A549 (cell line): Measurements from ENCODE around the gene MT1A. TPM values are rescaled to one million over a fixed set of nuclear protein-coding genes. Genes with fewer than 3 reads are reported as not detected.

ENCODE experiments used
- ATAC-seq, 2 experiments: fragments of 200-7000 bp in 1 of 2; fragments of >200 bp in 1 of 2; cut with Nextera tagmentation in 1 of 2; cut with Tn5 transposase in 1 of 2; 3 replicates each; pipeline versions ENCODE4 v1.8.0 to v1.9.1; 2018 to 2020; ENCODE audit warnings: mild to moderate bottlenecking in 1 of 2, moderate library complexity in 1 of 2
- CTCF ChIA-PET: fragments of 300-600 bp; sonication (Branson Sonifier 250); formaldehyde crosslinking; extraction: SDS; loops from one replicate; lab custom pipeline; 2021; ENCODE audit warnings: antibody characterized with exemption, inconsistent platforms; lab: Yijun Ruan, JAX
- POLR2A ChIA-PET: fragments of 350-600 bp; formaldehyde crosslinking; extraction: SDS; loops from one replicate; lab custom pipeline; 2021; ENCODE audit warnings: antibody characterized with exemption, inconsistent platforms; lab: Yijun Ruan, JAX
- DNase-seq, 2 experiments: peaks; one replicate each; pipeline versions ENCODE4 v3.0.0 to v3.0.0-alpha.2; 2011 to 2016; ENCODE audit warnings: low read depth in 1 of 2, low spot score in 1 of 2
- FAIRE-seq: peaks from 2 replicates; lab custom pipeline; 2011; peaks lifted over from hg19 to GRCh38; lab: Jason Lieb, UNC
- H3K27ac ChIP-seq, 2 experiments: fragments of >200 bp; sonication (Bioruptor Twin); formaldehyde crosslinking; 3 replicates each; pipeline ENCODE4 v1.5.1; 2016 to 2017
- H3K4me1 ChIP-seq: fragments of >200 bp; sonication (Bioruptor Twin); formaldehyde crosslinking; 3 replicates; pipeline ENCODE4 v1.6.1; 2016
- H3K4me2 ChIP-seq: fragments of >200 bp; sonication (Bioruptor Twin); formaldehyde crosslinking; 3 replicates; pipeline ENCODE4 v1.6.1; 2016
- H3K4me3 ChIP-seq: fragments of >200 bp; sonication (Bioruptor Twin); formaldehyde crosslinking; 3 replicates; pipeline ENCODE4 v1.5.1; 2016
- H3K9me3 ChIP-seq: fragments of >200 bp; sonication (Bioruptor Twin); formaldehyde crosslinking; 3 replicates; pipeline ENCODE4 v1.6.1; 2016
- ATOH8 ChIP-seq: fragments of 250-450 bp; sonication (Bioruptor Pico); IDR thresholded peaks from 2 replicates; pipeline ENCODE4 v1.5.0; 2020; ENCODE audit warnings: low read depth, mild to moderate bottlenecking, moderate library complexity
- BCL3 ChIP-seq: fragments of >200 bp; sonication (Bioruptor Twin); formaldehyde crosslinking; IDR thresholded peaks from 3 replicates; pipeline ENCODE4 v1.6.1; 2016
- BHLHE40 ChIP-seq: IDR thresholded peaks from 2 replicates; pipeline ENCODE4 v1.6.1; 2012; ENCODE audit warnings: low read depth, low read length, inconsistent platforms
- CEBPB ChIP-seq, 2 experiments: fragments of >200 bp in 1 of 2; sonication (Bioruptor Twin) in 1 of 2; formaldehyde crosslinking in 1 of 2; IDR thresholded peaks; 2 replicates each; pipeline ENCODE4 v1.6.1; 2012 to 2016
- CHD2 ChIP-seq: fragments of 150-350 bp; IDR thresholded peaks from 2 replicates; pipeline ENCODE4 v1.6.1; 2014; ENCODE audit warnings: low read length; ENCODE audit not compliant: partially characterized antibody
- CTCF ChIP-seq: fragments of >200 bp; sonication (Bioruptor Twin); formaldehyde crosslinking; IDR thresholded peaks from 3 replicates; pipeline ENCODE4 v1.5.1; 2016
- E2F6 ChIP-seq: IDR thresholded peaks from 2 replicates; pipeline ENCODE4 v1.6.1; 2012; ENCODE audit warnings: low read depth, borderline replicate concordance
- EHF ChIP-seq: fragments of 250-450 bp; sonication (Bioruptor Pico); IDR thresholded peaks from 2 replicates; pipeline ENCODE4 v1.5.0; 2020; ENCODE audit warnings: mild to moderate bottlenecking
- EHMT2 ChIP-seq: fragments of 200-600 bp; sonication (generic); IDR thresholded peaks from 2 replicates; pipeline ENCODE4 v1.6.1; 2016; ENCODE audit warnings: antibody characterized with exemption, low read depth, mild to moderate bottlenecking, moderate library complexity
- FOSB ChIP-seq: fragments of 250-450 bp; sonication (Bioruptor Pico); IDR thresholded peaks from 2 replicates; pipeline ENCODE4 v1.5.0; 2020; ENCODE audit warnings: mild to moderate bottlenecking, moderate library complexity
- HMGXB4 ChIP-seq: fragments of 250-450 bp; sonication (Bioruptor Pico); IDR thresholded peaks from 2 replicates; pipeline ENCODE4 v1.5.0; 2021; ENCODE audit warnings: mild to moderate bottlenecking, moderate library complexity, borderline replicate concordance
- JUN ChIP-seq, 2 experiments: fragments of >200 bp; sonication (Bioruptor Twin); formaldehyde crosslinking; IDR thresholded peaks; 2 replicates in 1 of 2; 3 replicates in 1 of 2; pipeline ENCODE4 v1.6.1; 2016 to 2017
- KDM1A ChIP-seq: fragments of 200-600 bp; sonication (generic); IDR thresholded peaks from 2 replicates; pipeline ENCODE4 v1.6.1; 2016; ENCODE audit warnings: low read depth, mild to moderate bottlenecking
- KDM5A ChIP-seq: fragments of 200-600 bp; sonication (generic); IDR thresholded peaks from 2 replicates; pipeline ENCODE4 v1.6.1; 2016; ENCODE audit warnings: antibody characterized with exemption, mild to moderate bottlenecking
- MAFK ChIP-seq: fragments of 450-650 bp; IDR thresholded peaks from 2 replicates; pipeline ENCODE4 v1.6.1; 2014; ENCODE audit not compliant: partially characterized antibody
- MAZ ChIP-seq: fragments of 150-350 bp; IDR thresholded peaks from 2 replicates; pipeline ENCODE4 v1.6.1; 2014; ENCODE audit warnings: antibody characterized with exemption, low read depth, low read length, borderline replicate concordance
- NFE2L2 ChIP-seq: fragments of 150-350 bp; conservative IDR thresholded peaks from 2 replicates; pipeline ENCODE4 v1.6.1; 2014; ENCODE audit warnings: low read length
- PHF8 ChIP-seq: fragments of 200-600 bp; sonication (generic); IDR thresholded peaks from 2 replicates; pipeline ENCODE4 v1.6.1; 2016; ENCODE audit warnings: low read depth, mild to moderate bottlenecking, antibody characterized with exemption, moderate library complexity, borderline replicate concordance
- POLR2A ChIP-seq: IDR thresholded peaks from 2 replicates; pipeline ENCODE4 v1.6.1; 2012; ENCODE audit warnings: mild to moderate bottlenecking, low read length
- RAD21 ChIP-seq, 2 experiments: fragments of >200 bp in 1 of 2; sonication (Bioruptor Twin) in 1 of 2; formaldehyde crosslinking in 1 of 2; IDR thresholded peaks in 1 of 2; conservative IDR thresholded peaks in 1 of 2; 2 replicates in 1 of 2; 3 replicates in 1 of 2; pipeline ENCODE4 v1.6.1; 2012 to 2018; ENCODE audit warnings: inconsistent platforms in 1 of 2
- RARB ChIP-seq: fragments of 250-450 bp; sonication (Bioruptor Pico); IDR thresholded peaks from 2 replicates; pipeline ENCODE4 v1.8.0; 2021; ENCODE audit warnings: mild to moderate bottlenecking, moderate library complexity
- RFX5 ChIP-seq: fragments of 450-650 bp; IDR thresholded peaks from 2 replicates; pipeline ENCODE4 v1.7.1; 2014; ENCODE audit warnings: antibody characterized with exemption, mild to moderate bottlenecking, moderate library complexity
- TFCP2L1 ChIP-seq: fragments of 250-450 bp; sonication (Bioruptor Pico); IDR thresholded peaks from 2 replicates; pipeline ENCODE4 v1.5.0; 2021; ENCODE audit warnings: mild to moderate bottlenecking
- TP53 ChIP-seq: fragments of 250-450 bp; sonication (Bioruptor Pico); IDR thresholded peaks from 2 replicates; pipeline ENCODE4 v1.5.0; 2021; ENCODE audit warnings: mild to moderate bottlenecking, moderate library complexity
- ZNF302 ChIP-seq: fragments of 250-450 bp; sonication (Bioruptor Pico); IDR thresholded peaks from 2 replicates; pipeline ENCODE4 v1.9.0; 2021; ENCODE audit warnings: inconsistent platforms, mild to moderate bottlenecking, moderate library complexity
- WGBS: methylation state at CpG from one replicate; pipeline ENCODE4 v1.1.6; 2017; ENCODE audit errors: missing lambda C conversion rate; 5-methylcytosine and 5-hydroxymethylcytosine counted together
- polyA plus RNA-seq, 4 experiments: library from polyadenylated mRNA; depleted of rRNA in 3 of 4; stranded (reverse); fragments of >200 nt; fragmentation: RNase III in 1 of 4; extraction: RNeasy Plus Mini Kit Qiagen cat#74134 plus additional on column Dnase treatment in 1 of 4; gene quantifications; 2 replicates in 3 of 4; 3 replicates in 1 of 4; pipeline ENCODE4 v1.2.3, GENCODE V29; 2011 to 2017

The MT1A gene
- polyA plus RNA-seq, 2 of the 4 experiments (the other 2 are of a cell fraction), result 5.3 to 12.8 TPM

- no peak for ATAC-seq
- DNase-seq, result no peak
- Histone ChIP-seq H3K9me3 (peaks cover 4% of the 10 kb centered on the region; the same call in 1 of the 3 replicates), H3K4me2 (no peak overlapping the region), H3K4me3 (no peak overlapping the region), H3K4me1 (peaks cover 20% of the 10 kb centered on the region), H3K27ac (no peak overlapping the region)
- TF ChIP-seq CHD2, result no peak
- TF ChIP-seq CEBPB (IDR thresholded peaks at IDR 0.05), result no peak
- TF ChIP-seq EHF (CRISPR knock-in tag), result no peak
- TF ChIP-seq ZNF302 (CRISPR knock-in tag), result no peak
- no peak for TF ChIP-seq KDM1A
- no peak for TF ChIP-seq TP53 (CRISPR knock-in tag)
- TF ChIP-seq E2F6, result no peak
- no peak for TF ChIP-seq RARB (CRISPR knock-in tag)
- TF ChIP-seq CTCF, result no peak
- TF ChIP-seq ATOH8 (CRISPR knock-in tag), result no peak
- no peak for TF ChIP-seq JUN (IDR thresholded peaks at IDR 0.05)
- TF ChIP-seq NFE2L2, result no peak
- TF ChIP-seq BHLHE40, result no peak
- TF ChIP-seq RAD21 (conservative IDR thresholded peaks at IDR 0.05 in 1 of 2, IDR thresholded peaks at IDR 0.05 in 1 of 2), result no peak
- TF ChIP-seq KDM5A, result no peak
- no peak for TF ChIP-seq BCL3
- ChIA-PET POLR2A (interaction anchor here (0.5 to 6.5 kb wide), 3 partner anchors 16 to 77 kb away, joined by 3 to 185 read pairs (median 3); partner anchors contain the start of gene MT2A), CTCF (interaction anchor here (1.0 to 6.2 kb wide), 5 partner anchors 8 to 41 kb away, joined by 3 to 42 read pairs (median 3); partner anchors contain the start of gene MT1G)
- no peak for FAIRE-seq
- 85% methylated on average over 4 of the region's 4 CpGs for WGBS
Measured at GRCh38 chr16:56684926-56685590, 46.6 kb downstream of the MT1A start.

GRCh38 chr16:56686758-56687157 is 48.3 kb downstream of the MT1A start:
- POLR2A ChIA-PET, result interaction anchor here (6.5 kb wide), 1 partner anchor 79 kb away, joined by 185 read pairs; the partner anchor contains the start of gene MT2A
- FAIRE-seq, result no peak
- 81% methylated on average over 7 of the region's 7 CpGs for WGBS
- no peak overlapping the region for H3K4me3 ChIP-seq
- peaks cover 23% of the 10 kb centered on the region for H3K4me1 ChIP-seq
- DNase-seq, result no peak
- CTCF ChIA-PET, result interaction anchor here (0.6 to 6.2 kb wide), 3 partner anchors 15 to 132 kb away, joined by 3 to 42 read pairs (median 3); no protein-coding TSS in a partner anchor
- no peak overlapping the region for H3K4me2 ChIP-seq
- ATAC-seq, result no peak
- no peak overlapping the region for H3K27ac ChIP-seq
- peaks cover 4% of the 10 kb centered on the region; the same call in 1 of the 3 replicates for H3K9me3 ChIP-seq
- TF ChIP-seq E2F6, result no peak
- TF ChIP-seq RFX5, result no peak
- TF ChIP-seq NFE2L2, result no peak
- TF ChIP-seq PHF8, result no peak
- no peak for TF ChIP-seq MAFK
- no peak for TF ChIP-seq EHMT2
- no peak for TF ChIP-seq HMGXB4 (CRISPR knock-in tag)
- no peak for TF ChIP-seq RARB (CRISPR knock-in tag)
- no peak for TF ChIP-seq MAZ
- TF ChIP-seq ATOH8 (CRISPR knock-in tag), result no peak
- TF ChIP-seq FOSB (CRISPR knock-in tag), result no peak
- TF ChIP-seq TFCP2L1 (CRISPR knock-in tag), result no peak
- no peak for TF ChIP-seq CTCF
- no peak for TF ChIP-seq CHD2
- TF ChIP-seq POLR2A, result no peak
